IMR-90 (cell line): ENCODE measurements around the gene STARD8. TPM values are rescaled to one million over a fixed set of nuclear protein-coding genes. Genes with fewer than 3 reads are reported as not detected.

Experiments used
- ATAC-seq: fragments of 200-7000 bp; cut with Tn5 transposase; 2 replicates; pipeline ENCODE4 v1.9.1; 2020; ENCODE audit warnings: low read depth, mild to moderate bottlenecking, moderate library complexity
- BruUV-seq: library from RNA; stranded (reverse); fragments of 400-500 nt; replicated peaks from 2 replicates; lab custom pipeline; 2021; lab: Mats Ljungman, UMichigan
- CTCF ChIA-PET: fragments of 300-600 bp; formaldehyde crosslinking; extraction: SDS; loops from one replicate; lab custom pipeline; 2021; ENCODE audit warnings: antibody characterized with exemption; lab: Yijun Ruan, JAX
- POLR2A ChIA-PET: fragments of 300-600 bp; sonication (Branson Sonifier 250); formaldehyde crosslinking; loops from one replicate; lab custom pipeline; 2022; ENCODE audit warnings: antibody characterized with exemption; ENCODE audit not compliant: unreplicated experiment; lab: Charles Lee
- DNase-seq: peaks from one replicate; pipeline ENCODE4 v3.0.0; 2013
- H2AFZ ChIP-seq: replicated peaks from 2 replicates; pipeline ENCODE3; 2013; ENCODE audit warnings: low read length, mild to moderate bottlenecking; ENCODE audit not compliant: poor library complexity
- H2AK5ac ChIP-seq: 2 replicates; pipeline ENCODE4 v1.6.1; 2013; ENCODE audit warnings: low read depth, low read length, inconsistent platforms
- H2AK9ac ChIP-seq: replicated peaks from 2 replicates; pipeline ENCODE3; 2013; ENCODE audit warnings: mild to moderate bottlenecking, low read depth, low read length, moderate library complexity; ENCODE audit not compliant: poor library complexity
- H2BK120ac ChIP-seq: 2 replicates; pipeline ENCODE4 v1.6.1; 2013; ENCODE audit warnings: low read depth, low read length, inconsistent platforms
- H2BK15ac ChIP-seq: 3 replicates; pipeline ENCODE4 v1.6.1; 2013; ENCODE audit warnings: low read depth, low read length, inconsistent platforms
- H2BK20ac ChIP-seq: 2 replicates; pipeline ENCODE4 v1.6.1; 2013; ENCODE audit warnings: low read depth, mild to moderate bottlenecking, inconsistent platforms, low read length, moderate library complexity
- H2BK5ac ChIP-seq: 2 replicates; pipeline ENCODE4 v1.6.1; 2013; ENCODE audit warnings: mild to moderate bottlenecking, low read depth, low read length, inconsistent platforms; ENCODE audit not compliant: poor library complexity, severe bottlenecking
- H3K14ac ChIP-seq: replicated peaks from 2 replicates; pipeline ENCODE4 v1.6.1; 2013; ENCODE audit warnings: low read depth, low read length, inconsistent platforms
- H3K18ac ChIP-seq: 2 replicates; pipeline ENCODE4 v1.6.1; 2013; ENCODE audit warnings: low read depth, low read length, control low read depth
- H3K23ac ChIP-seq: 2 replicates; pipeline ENCODE4 v1.6.1; 2013; ENCODE audit warnings: low read depth, low read length, inconsistent platforms
- H3K27ac ChIP-seq: 2 replicates; pipeline ENCODE4 v1.5.1; 2013; ENCODE audit warnings: mild to moderate bottlenecking, control low read depth, low read length; ENCODE audit not compliant: insufficient read depth
- H3K27me3 ChIP-seq: 2 replicates; pipeline ENCODE4 v1.6.1; 2013; ENCODE audit warnings: low read length; ENCODE audit not compliant: control insufficient read depth, insufficient read depth
- H3K36me3 ChIP-seq: 2 replicates; pipeline ENCODE4 v1.6.1; 2013; ENCODE audit warnings: low read length, mixed read lengths; ENCODE audit not compliant: control insufficient read depth, insufficient read depth
- H3K4ac ChIP-seq: 2 replicates; pipeline ENCODE4 v1.6.1; 2013; ENCODE audit warnings: low read depth, low read length, inconsistent platforms
- H3K4me1 ChIP-seq: 2 replicates; pipeline ENCODE4 v1.6.1; 2013; ENCODE audit warnings: low read length, mixed read lengths; ENCODE audit not compliant: control insufficient read depth, insufficient read depth
- H3K4me2 ChIP-seq: 2 replicates; pipeline ENCODE4 v1.6.1; 2013; ENCODE audit warnings: low read depth, mild to moderate bottlenecking, control low read depth, low read length, moderate library complexity
- H3K4me3 ChIP-seq: 2 replicates; pipeline ENCODE4 v1.5.1; 2013; ENCODE audit warnings: low read depth, mild to moderate bottlenecking, control low read depth, low read length, moderate library complexity; ENCODE audit not compliant: insufficient read depth
- H3K56ac ChIP-seq: 2 replicates; pipeline ENCODE4 v1.6.1; 2013; ENCODE audit warnings: low read length, inconsistent platforms; ENCODE audit not compliant: insufficient read depth; ENCODE audit errors: extremely low read depth
- H3K79me1 ChIP-seq, 2 experiments: 2 replicates each; pipeline ENCODE4 v1.6.1; 2013; ENCODE audit warnings: low read length in 2 of 2, inconsistent platforms in 1 of 2, low read depth in 1 of 2
- H3K9ac ChIP-seq: 2 replicates; pipeline ENCODE4 v1.6.1; 2013; ENCODE audit warnings: low read depth, low read length, control low read depth
- H3K9me1 ChIP-seq: 2 replicates; pipeline ENCODE4 v1.6.1; 2013; ENCODE audit warnings: low read length, inconsistent platforms; ENCODE audit not compliant: insufficient read depth
- H3K9me3 ChIP-seq: 2 replicates; pipeline ENCODE4 v1.6.1; 2013; ENCODE audit warnings: low read length; ENCODE audit not compliant: control insufficient read depth, insufficient read depth
- H4K20me1 ChIP-seq: 2 replicates; pipeline ENCODE4 v1.6.1; 2013; ENCODE audit warnings: low read length, inconsistent platforms; ENCODE audit not compliant: insufficient read depth
- H4K5ac ChIP-seq: 2 replicates; pipeline ENCODE4 v1.6.1; 2013; ENCODE audit warnings: mild to moderate bottlenecking, low read depth, low read length, control low read depth
- H4K8ac ChIP-seq, 2 experiments: 2 replicates each; pipeline ENCODE4 v1.6.1; 2013; ENCODE audit warnings: low read depth in 2 of 2, low read length in 2 of 2, control low read depth in 1 of 2, inconsistent platforms in 1 of 2
- H4K91ac ChIP-seq: 2 replicates; pipeline ENCODE4 v1.6.1; 2013; ENCODE audit warnings: low read depth, low read length, inconsistent platforms; ENCODE audit not compliant: insufficient read depth
- BHLHE40 ChIP-seq: fragments of 150-350 bp; IDR thresholded peaks from 2 replicates; pipeline ENCODE4 v1.6.1; 2016; ENCODE audit warnings: mild to moderate bottlenecking, low read depth, low read length
- CTCF ChIP-seq: conservative IDR thresholded peaks from 2 replicates; pipeline ENCODE4 v1.5.1; 2012; ENCODE audit warnings: mild to moderate bottlenecking, low read depth, low read length, improper control_type of control experiment
- FOS ChIP-seq: fragments of 150-350 bp; IDR thresholded peaks from 2 replicates; pipeline ENCODE4 v1.6.1; 2016; ENCODE audit warnings: low read depth, low read length
- MAZ ChIP-seq: IDR thresholded peaks from 2 replicates; pipeline ENCODE4 v1.6.1; 2012; ENCODE audit warnings: low read depth, mild to moderate bottlenecking, low read length, improper control_type of control experiment, moderate library complexity, borderline replicate concordance
- POLR2A ChIP-seq: IDR thresholded peaks from 2 replicates; pipeline ENCODE4 v1.6.1; 2012; ENCODE audit warnings: mild to moderate bottlenecking, low read depth, low read length
- WGBS, 2 experiments: methylation state at CpG; one replicate each; pipeline versions ENCODE4 v1.1.5 to v1.1.7; 2013; ENCODE audit warnings: missing lambda C conversion rate in 2 of 2; ENCODE audit not compliant: insufficient read length in 1 of 2; ENCODE audit errors: extremely low coverage in 2 of 2; 5-methylcytosine and 5-hydroxymethylcytosine counted together
- dilution Hi-C: fragments of 300-500 bp; cut with HindIII; formaldehyde crosslinking; loops from one replicate; pipeline ENCODE4 v1.14.3; 2018; ENCODE audit warnings: low sequenced_read_pairs; ENCODE audit not compliant: unreplicated experiment
- in situ Hi-C: fragments of 300-500 bp; cut with MboI; formaldehyde crosslinking; loops from 3 replicates; pipeline ENCODE4 v1.14.3; 2019; ENCODE audit warnings: low sequenced_read_pairs, inconsistent platforms, mixed read lengths
- intact Hi-C: fragments of 100-400 bp; cut with micrococcal nuclease; formaldehyde crosslinking; loops from 2 replicates; pipeline ENCODE4 v1.10.0; 2022
- polyA plus RNA-seq, 3 experiments: library from polyadenylated mRNA; depleted of rRNA; stranded (reverse); fragments of >200 nt; gene quantifications; 2 replicates each; pipeline ENCODE4 v1.2.3, GENCODE V29; 2012; ENCODE audit warnings: low replicate concordance in 1 of 3
- total RNA-seq: library from RNA; depleted of rRNA; stranded (reverse); fragments of >200 nt; gene quantifications from 2 replicates; pipeline ENCODE4 v1.2.3, GENCODE V29; 2012

Gene STARD8
- total and polyA plus RNA-seq, 2 of the 4 experiments (the other 2 are of a cell fraction) = 1.6 to 2.3 TPM

- Histone ChIP-seq H4K20me1 (no peaks in the 10 kb centered on the region), H3K9me1 (0 out of 2 replicates have a peak, but pooled peaks cover 3% of the 10 kb centered on the region), H3K27me3 (peaks cover 11% of the 10 kb centered on the region), H3K4me3 (no peak overlapping the region), H3K56ac (no peak overlapping the region), H3K4me1 (no peaks in the 10 kb centered on the region), H3K4me2 (no peak overlapping the region), H4K8ac (no peak overlapping the region), H2BK5ac (no peak overlapping the region), H2BK15ac (no peak overlapping the region), H3K9me3 (no peaks in the 10 kb centered on the region), H2AK5ac (no peak overlapping the region), H4K91ac (no peak overlapping the region), H3K14ac (no peak overlapping the region), H3K4ac (no peak overlapping the region), H3K18ac (no peak overlapping the region), H2BK20ac (no peak overlapping the region), H3K79me1 (no peaks in the 10 kb centered on the region), H2BK120ac (no peak overlapping the region), H3K36me3 (no peaks in the 10 kb centered on the region), H2AFZ (no peak overlapping the region), H4K5ac (no peak overlapping the region), H3K23ac (no peak overlapping the region), H3K9ac (no peak overlapping the region), H3K27ac (no peak overlapping the region), H2AK9ac (no peak overlapping the region)
- dilution Hi-C loops (no loop called here), intact Hi-C loops (no loop called here), in situ Hi-C loops (no loop called here)
- WGBS, 2 experiments = no CpG with 5 or more reads among the region's 4 CpGs
- DNase-seq (no peak), ATAC-seq (no peak)
- ChIA-PET POLR2A (no interaction called here), CTCF (no interaction called here)
- BruUV-seq = no TSS peak
- TF ChIP-seq POLR2A (no peak), MAZ (no peak), CTCF (no peak), BHLHE40 (no peak), FOS (no peak)
Measured at GRCh38 chrX:68725756-68726365, 78.4 kb downstream of the STARD8 start.
